Thyroid gland (tissue), 4 donors: ENCODE data around the gene SESN1. TPM values are rescaled to one million over a fixed set of nuclear protein-coding genes. Genes with fewer than 3 reads are reported as not detected.

Experiments used
- DNase-seq, 2 donors: peaks; one replicate each; pipeline ENCODE4 v3.0.0-alpha.2; 2019
- H3K27ac ChIP-seq, 3 donors: fragments of 200-600 bp; sonication (generic); 1 replicate in 2 of 3; 2 replicates in 1 of 3; pipeline ENCODE4 v1.5.1; 2016 to 2019; ENCODE audit warnings: mild to moderate bottlenecking in 1 of 3, moderate library complexity in 1 of 3
- H3K27me3 ChIP-seq: fragments of 200-600 bp; sonication (generic); one replicate; pipeline ENCODE4 v1.5.1; 2019
- H3K36me3 ChIP-seq, 2 donors: fragments of 200-600 bp; sonication (generic); one replicate each; pipeline ENCODE4 v1.5.1; 2016 to 2019
- H3K4me1 ChIP-seq, 2 donors: fragments of 200-600 bp; sonication (generic); one replicate each; pipeline ENCODE4 v1.5.1; 2017 to 2019
- H3K4me3 ChIP-seq, 3 donors: fragments of 200-600 bp; sonication (generic); replicated peaks in 1 of 3; 1 replicate in 2 of 3; 2 replicates in 1 of 3; pipeline ENCODE4 v1.5.1; 2016; ENCODE audit warnings: mild to moderate bottlenecking in 1 of 3
- H3K9me3 ChIP-seq: fragments of 200-600 bp; sonication (generic); one replicate; pipeline ENCODE4 v1.5.1; 2017
- CTCF ChIP-seq, 6 experiments: fragments of 200-600 bp in 3 of 6; fragments of 450-650 bp in 3 of 6; sonication (generic) in 3 of 6; IDR thresholded peaks; one replicate each; pipeline ENCODE4 v1.5.1; 2016 to 2019; ENCODE audit warnings: antibody characterized with exemption in 6 of 6, mild to moderate bottlenecking in 2 of 6, inconsistent platforms in 1 of 6, moderate library complexity in 1 of 6
- POLR2A ChIP-seq, 2 donors: fragments of 450-650 bp; IDR thresholded peaks; one replicate each; pipeline ENCODE4 v1.6.1; 2017; ENCODE audit warnings: antibody characterized with exemption in 2 of 2, mild to moderate bottlenecking in 2 of 2, moderate library complexity in 1 of 2
- WGBS, 2 donors: methylation state at CpG; one replicate each; pipeline ENCODE4 v1.1.5; 2017; 5-methylcytosine and 5-hydroxymethylcytosine counted together
- intact Hi-C: fragments of 100-400 bp; cut with DNase I; formaldehyde crosslinking; loops from one replicate; pipeline ENCODE4 v1.15.1; 2023
- total RNA-seq, 4 donors: library from RNA; depleted of rRNA; stranded (reverse); fragments of >200 nt; gene quantifications; one replicate each; pipeline ENCODE4 v1.2.3, GENCODE V29; 2016

SESN1 gene
- total RNA-seq, 4 donors from 2014 or later, result 43.8 to 68.1 (median 58.1) TPM

DNA sequence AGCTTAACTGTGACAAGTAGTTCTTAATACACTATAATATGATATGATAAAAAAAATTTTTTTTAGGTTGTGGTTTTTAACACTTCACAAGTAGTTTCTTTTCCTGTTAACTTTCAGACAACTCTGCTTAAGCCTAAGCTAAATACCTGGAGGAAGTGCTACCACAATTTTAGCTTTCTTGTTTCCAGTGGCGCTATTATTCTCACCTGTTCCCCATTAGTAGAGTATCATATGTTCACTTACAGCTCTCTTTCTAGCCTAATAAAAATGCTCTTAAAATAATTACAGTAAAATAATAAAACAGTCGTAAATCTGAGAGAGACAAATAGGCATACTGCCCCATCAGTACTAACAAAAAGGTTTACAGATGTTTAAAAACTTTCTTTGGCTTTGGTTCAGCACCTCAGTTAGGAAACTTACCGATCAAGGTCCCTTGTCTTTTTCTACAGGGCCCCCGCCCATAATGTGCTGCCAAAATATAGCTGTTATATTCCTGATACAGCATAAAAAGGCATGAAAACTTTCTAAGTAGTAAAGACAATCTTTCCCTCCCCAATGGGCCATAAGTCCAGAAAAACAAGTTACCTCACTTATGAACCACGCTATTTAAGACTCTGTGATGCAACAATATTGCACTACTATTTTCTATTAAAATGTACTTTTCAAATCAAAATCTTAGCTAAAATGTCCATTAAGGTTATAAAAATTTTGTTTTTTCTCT, 57.9 kb downstream of the SESN1 start:
- Histone ChIP-seq H3K27me3 (no peaks in the 10 kb centered on the region), H3K27ac (no peak overlapping the region), H3K4me3 (no peak overlapping the region), H3K36me3 (no peaks in the 10 kb centered on the region), H3K4me1 (peaks cover 4 to 11% of the 10 kb centered on the region in 2 donors), H3K9me3 (no peaks in the 10 kb centered on the region)
- intact Hi-C loops, result no loop called here
- DNase-seq, result no peak
- TF ChIP-seq CTCF (IDR thresholded peaks at IDR 0.05) (no peak), POLR2A (IDR thresholded peaks at IDR 0.05) (no peak)
- 86 to 91% methylated on average over 5 of the region's 5 CpGs for WGBS, 2 donors

DNA sequence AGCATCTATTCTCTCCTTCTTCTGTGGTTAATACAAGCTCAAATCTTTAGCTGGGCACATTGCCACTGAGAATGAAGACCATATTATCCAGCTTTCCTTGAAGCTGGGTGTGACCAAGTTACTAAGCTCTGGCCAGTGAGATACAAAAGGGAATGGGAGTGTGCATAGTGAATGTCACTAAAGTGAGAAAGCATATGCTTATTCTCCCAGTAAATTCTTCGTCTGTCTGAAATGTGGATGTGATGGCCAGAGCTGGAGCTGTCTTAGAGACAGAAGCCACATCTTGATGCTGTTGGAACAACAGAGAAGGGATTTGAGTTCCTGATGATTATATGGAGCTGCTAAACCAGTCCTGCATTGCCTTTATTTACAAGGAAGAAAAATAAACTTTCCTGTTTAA, 60.1 kb downstream of the SESN1 start:
- TF ChIP-seq POLR2A (IDR thresholded peaks at IDR 0.05) (no peak), CTCF (IDR thresholded peaks at IDR 0.05) (no peak)
- Histone ChIP-seq H3K4me1 (peaks cover 3 to 11% of the 10 kb centered on the region in 2 donors), H3K4me3 (no peak overlapping the region), H3K27me3 (no peaks in the 10 kb centered on the region), H3K36me3 (no peaks in the 10 kb centered on the region), H3K27ac (no peak overlapping the region), H3K9me3 (no peaks in the 10 kb centered on the region)
- no peak for DNase-seq
- WGBS, 2 donors, result 91 to 97% methylated on average over 1 of the region's 1 CpG
- intact Hi-C loops, result no loop called here

- no peak overlapping the region for H3K27ac ChIP-seq
- no peaks in the 10 kb centered on the region for H3K9me3 ChIP-seq
- TF ChIP-seq POLR2A (IDR thresholded peaks at IDR 0.05), result no peak
- TF ChIP-seq CTCF (IDR thresholded peaks at IDR 0.05), result no peak
- DNase-seq, result no peak
- H3K4me3 ChIP-seq, result no peak overlapping the region
- intact Hi-C loops, result no loop called here
- H3K36me3 ChIP-seq, result no peaks in the 10 kb centered on the region
- WGBS, 2 donors, result 90% methylated on average over 2 of the region's 2 CpGs
- H3K27me3 ChIP-seq, result no peaks in the 10 kb centered on the region
- H3K4me1 ChIP-seq, result peaks cover 0 to 11% of the 10 kb centered on the region in 2 donors
Measured at GRCh38 chr6:109033655-109034054, 61.0 kb downstream of the SESN1 start.

- WGBS, 2 donors, result 84 to 86% methylated on average over 1 of the region's 1 CpG
- Histone ChIP-seq H3K27ac (no peak overlapping the region), H3K27me3 (no peaks in the 10 kb centered on the region), H3K9me3 (no peaks in the 10 kb centered on the region), H3K4me1 (peaks cover 0 to 4% of the 10 kb centered on the region in 2 donors), H3K4me3 (no peak overlapping the region), H3K36me3 (no peaks in the 10 kb centered on the region)
- no peak for TF ChIP-seq POLR2A (IDR thresholded peaks at IDR 0.05)
- TF ChIP-seq CTCF (IDR thresholded peaks at IDR 0.05), result no peak
- DNase-seq, result no peak
- intact Hi-C loops, result no loop called here
Measured at GRCh38 chr6:109031416-109031815, 63.2 kb downstream of the SESN1 start.

DNA sequence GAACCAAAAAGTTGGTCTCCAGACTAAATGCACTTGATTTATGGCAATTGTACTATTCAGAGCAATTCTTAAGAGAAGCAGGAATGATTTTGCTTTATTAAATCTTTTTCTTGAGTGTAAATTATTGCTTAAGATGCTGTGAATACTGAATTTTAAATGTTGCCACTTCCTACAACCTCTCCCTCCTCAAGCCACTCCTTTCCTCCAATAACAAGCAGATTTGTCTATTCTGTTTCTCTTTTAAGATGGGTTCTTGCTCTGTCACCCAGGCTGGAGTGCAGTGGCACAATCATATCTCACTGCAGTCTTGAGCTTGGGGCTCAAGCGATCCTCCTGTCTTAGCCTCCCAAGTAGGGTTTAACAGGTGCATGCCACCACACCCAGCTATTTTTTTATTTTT, 65.3 kb downstream of the SESN1 start:
- H3K27ac ChIP-seq, result no peak overlapping the region
- H3K27me3 ChIP-seq, result no peaks in the 10 kb centered on the region
- no peak overlapping the region for H3K4me3 ChIP-seq
- no peaks in the 10 kb centered on the region for H3K4me1 ChIP-seq
- intact Hi-C loops, result no loop called here
- no peak for DNase-seq
- H3K36me3 ChIP-seq, result no peaks in the 10 kb centered on the region
- TF ChIP-seq POLR2A (IDR thresholded peaks at IDR 0.05), result no peak
- no peak for TF ChIP-seq CTCF (IDR thresholded peaks at IDR 0.05)
- 97 to 100% methylated on average over 1 of the region's 1 CpG for WGBS, 2 donors
- H3K9me3 ChIP-seq, result no peaks in the 10 kb centered on the region
